SHP77 (cell line): Measurements from ENCODE around the gene ARHGEF12.

ENCODE experiments used
- DNase-seq, 2 experiments: peaks; one replicate each; lab custom pipeline; 2025; lab: John Stamatoyannopoulos, UW

ARHGEF12 gene

DNA sequence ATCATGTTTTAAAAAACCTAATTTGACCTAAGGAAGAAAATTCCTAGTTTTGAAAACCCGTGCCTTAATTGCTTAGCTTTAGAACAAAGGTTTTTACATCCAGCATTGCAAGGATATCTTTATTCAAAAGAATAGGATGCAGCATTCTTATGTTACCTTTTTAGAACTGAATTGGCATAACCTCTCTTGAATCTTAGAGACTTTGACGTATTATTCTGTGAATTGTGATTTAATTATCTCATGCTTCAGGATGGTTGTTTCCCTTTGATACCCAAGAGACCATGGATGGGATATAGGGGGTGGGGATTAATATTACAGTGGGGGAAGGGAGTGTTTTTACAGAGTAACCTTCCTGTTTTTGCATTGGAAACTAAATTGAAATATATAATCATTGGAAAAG lies 49.4 kb downstream of the ARHGEF12 start:
- DNase-seq: no peak

DNA sequence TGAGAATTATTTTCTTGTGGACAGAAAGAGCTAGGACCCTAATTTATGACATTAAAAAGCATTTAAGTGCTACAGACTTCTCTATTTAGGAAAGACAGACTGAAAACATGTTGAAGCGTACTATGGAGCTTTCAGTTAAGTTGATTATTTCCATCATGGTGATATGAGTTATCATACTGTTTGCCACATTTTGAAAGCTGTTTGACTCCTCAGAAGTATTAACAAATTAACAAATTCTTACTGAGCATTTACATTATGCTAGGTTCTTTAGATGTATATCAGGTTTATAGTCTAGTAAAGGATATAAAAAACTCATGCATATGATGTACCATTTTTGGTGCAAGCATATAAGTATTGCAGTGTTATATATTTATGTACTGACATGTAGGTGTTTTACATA lies 50.1 kb downstream of the ARHGEF12 start:
- DNase-seq: no peak

DNA sequence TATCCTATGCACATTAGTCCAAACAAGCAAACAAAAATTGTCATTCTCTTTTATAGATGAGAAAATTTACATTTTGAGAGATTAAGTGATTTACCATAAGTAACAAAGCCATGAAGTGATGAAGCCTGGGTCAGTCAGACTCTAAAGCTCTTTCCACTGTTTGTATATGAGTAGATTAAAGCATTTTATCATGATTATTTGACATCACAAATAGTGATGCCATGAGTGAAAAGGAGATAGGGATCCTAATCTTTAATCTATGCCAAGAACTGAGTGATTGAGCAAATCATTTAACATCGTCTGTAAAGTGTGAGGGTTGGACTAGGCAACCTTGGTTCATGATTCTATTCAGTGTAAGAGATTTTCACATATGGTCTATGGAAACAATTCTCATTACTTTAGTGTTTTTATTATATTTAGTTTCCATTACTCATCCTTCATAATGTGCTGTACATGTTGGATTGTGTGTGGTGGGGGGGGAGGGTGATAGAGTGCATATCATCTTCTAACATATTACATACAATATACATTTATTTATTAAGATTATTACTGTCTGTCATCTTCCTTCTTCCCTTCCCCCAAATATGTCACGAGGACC lies 50.7 kb downstream of the ARHGEF12 start:
- no peak for DNase-seq

DNA sequence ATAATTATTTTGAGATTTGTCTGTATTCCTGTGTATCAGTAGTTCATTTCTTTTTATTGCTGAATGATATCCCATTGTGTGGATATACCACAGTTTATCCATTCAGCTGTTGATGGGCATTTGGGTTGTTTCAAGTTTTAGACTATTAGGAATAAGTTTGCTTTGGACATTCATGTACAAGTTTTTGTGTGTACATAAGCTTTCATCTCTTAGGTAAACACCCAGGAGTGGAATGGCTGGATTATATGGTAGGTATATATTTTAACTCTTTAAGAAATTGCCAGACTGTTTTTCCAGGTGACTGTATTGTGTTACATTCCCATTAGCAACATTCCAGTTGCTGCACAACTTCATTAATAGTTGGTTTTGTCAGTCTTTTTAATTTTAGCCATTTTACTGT lies 52.0 kb downstream of the ARHGEF12 start:
- DNase-seq: no peak

DNA sequence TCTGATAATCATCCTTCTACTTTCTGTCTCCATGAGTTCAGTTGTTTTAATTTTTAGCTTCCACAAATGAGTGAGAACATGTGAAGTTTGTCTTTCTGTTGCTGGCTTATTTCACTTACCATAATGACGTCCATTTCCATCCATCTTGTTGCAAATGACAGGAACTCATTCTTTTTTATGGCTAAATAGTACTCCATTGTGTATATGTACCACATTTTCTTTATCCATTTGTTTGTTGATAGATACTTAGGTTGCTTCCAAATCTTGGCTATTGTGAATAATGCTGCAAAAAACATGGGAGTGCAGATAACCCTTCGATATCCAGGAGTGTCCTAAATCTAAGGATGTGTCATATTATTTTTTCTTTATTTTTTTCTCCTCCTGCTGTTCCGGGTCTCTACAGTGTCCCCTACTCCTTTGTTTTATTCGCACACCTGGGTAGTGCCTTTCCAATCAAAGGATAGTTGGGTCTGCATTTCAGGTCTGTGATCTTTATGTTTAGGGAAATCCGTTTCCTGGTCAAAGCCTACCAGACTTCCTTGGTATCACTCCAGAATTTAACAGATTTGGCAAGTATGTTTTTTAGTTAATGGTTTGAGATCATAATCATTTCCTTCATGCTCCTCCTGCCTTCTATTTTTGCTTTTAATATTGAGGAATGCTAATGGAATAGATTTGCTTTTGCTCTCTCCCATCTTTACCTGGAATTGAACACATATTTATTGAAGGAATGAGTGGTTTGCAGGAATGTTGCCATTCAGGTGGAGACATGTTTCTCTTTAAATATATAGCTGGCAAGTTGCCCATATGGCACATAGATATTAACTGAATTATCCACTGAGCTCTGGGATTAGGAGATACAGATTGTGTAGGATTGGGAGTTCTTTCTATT lies 53.7 kb downstream of the ARHGEF12 start:
- DNase-seq: no peak

DNA sequence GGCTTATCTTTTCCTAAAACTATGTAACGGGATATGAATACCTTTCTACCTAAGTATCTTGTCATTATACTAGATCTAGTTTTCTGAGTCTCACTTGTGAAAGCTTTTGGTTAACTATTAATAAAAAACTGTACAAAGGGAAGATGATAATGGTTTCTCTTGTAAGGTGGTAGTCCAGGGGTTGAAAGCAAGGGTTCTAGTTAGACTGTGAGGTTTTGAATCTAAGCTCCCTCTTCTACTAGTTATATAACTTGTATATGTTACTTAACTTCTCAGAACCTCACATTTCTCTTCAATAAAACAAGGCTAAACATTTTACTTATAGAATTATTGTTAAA lies 54.3 kb downstream of the ARHGEF12 start:
- no peak for DNase-seq

DNA sequence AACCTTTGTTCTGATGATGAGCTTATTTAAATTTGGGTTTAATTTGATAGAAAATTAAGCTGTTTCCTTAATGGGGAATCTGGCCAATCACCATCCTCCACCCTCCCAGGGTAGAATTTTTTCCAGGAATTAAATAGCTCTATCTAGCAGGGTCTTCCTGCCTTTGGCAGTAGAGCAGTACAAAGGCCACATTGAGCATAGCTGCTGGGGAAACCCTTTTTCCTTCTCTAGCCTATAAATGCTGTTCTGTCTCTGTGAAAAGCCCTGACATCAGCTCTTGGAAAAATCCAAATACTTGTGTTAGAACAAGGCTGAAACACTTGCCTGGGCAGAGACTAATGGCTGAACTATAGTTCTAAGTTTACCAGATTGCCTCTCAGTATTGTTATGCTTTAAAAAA lies 55.1 kb downstream of the ARHGEF12 start:
- DNase-seq: no peak

DNA sequence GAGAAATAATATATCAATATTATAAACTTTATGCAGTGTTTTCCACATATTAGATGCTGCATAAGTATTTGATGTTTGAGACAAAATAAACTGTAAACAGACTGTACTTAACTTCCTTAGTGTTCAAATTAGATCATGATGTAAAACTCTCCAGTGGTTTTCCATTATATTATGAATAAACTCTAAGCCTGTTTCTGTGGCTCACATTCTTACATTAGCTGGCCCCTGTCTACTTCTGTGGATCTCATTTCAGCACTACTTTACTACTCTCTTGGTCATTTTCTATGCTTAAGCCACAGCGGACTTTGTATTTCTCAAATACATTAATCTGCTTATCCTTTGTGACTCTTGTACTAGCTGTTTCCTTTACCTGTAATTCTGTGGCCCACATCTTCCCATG lies 55.6 kb downstream of the ARHGEF12 start:
- DNase-seq: no peak

DNA sequence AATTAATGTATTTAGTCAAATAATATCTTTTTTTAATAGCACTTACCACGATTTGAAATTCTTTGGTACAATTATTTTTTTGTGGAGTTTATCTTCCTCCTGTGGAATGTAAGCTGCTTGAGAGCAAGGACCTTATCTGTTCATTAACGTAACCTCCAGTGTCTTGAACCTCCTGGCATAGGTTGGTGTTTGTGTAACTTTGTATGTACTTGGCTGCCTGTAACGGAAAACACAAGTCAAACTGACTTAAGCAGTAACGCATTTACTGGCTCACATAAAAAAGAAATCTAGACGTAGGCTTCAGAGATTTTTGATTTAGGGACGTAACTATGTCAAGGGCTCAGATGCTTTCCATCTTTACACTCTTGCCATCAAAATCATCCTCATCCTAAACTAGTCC lies 56.1 kb downstream of the ARHGEF12 start:
- DNase-seq: no peak

DNA sequence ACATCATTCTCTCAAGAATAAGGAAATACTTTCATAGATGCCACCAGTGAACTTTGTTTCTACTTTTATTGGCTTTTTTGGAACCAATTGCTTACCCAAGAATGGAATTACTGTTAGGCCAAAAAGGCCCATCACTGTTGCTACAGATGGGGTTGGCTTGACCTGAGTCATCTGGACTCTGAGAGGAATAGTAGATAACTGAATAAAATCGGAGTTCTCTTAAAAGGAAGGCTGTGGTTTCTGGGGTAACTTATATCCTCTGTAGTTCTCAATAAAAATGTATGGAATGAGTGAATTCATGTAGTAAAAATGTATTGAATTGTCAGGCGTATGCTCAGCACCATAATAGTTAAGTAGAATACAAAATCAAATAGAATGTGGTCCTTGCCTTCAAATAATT lies 56.6 kb downstream of the ARHGEF12 start:
- no peak for DNase-seq

DNA sequence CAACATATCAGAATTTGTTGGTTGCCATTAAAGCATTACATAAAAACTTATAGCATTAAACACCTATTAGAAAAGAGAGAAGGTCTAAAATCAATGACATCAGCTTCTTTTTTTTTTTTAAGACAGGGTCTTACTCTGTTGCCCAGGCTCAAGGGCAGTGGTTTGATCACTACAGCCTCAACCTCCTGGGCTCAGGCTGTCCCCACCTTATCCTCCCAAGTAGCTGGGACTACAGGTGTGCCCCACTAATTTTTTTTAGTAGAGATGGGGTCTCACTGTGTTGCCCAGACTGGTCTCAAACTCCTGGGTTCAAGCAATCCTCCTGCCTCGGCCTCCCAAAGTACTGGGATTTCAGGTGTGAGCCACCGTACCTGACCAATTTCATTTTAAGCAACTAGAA lies 57.9 kb downstream of the ARHGEF12 start:
- no peak for DNase-seq

DNA sequence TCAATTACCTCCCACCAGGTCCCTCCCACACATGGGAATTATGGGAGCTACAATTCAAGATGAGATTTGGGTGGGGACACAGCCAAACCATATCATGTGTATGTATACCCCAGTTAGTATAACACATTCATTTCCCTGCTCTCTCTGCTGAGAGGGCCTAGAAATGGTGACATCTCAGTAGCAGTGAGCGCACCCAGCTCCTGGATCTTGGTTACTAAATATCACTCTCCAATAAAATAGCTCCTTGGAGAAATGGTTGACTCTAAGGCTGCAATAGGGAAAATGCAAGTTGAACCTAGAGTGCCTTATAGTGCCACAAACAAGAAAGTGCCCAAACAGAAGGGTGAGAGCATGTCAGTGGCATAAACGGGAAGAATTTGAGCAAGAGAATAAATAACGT lies 59.6 kb downstream of the ARHGEF12 start:
- DNase-seq: no peak

DNA sequence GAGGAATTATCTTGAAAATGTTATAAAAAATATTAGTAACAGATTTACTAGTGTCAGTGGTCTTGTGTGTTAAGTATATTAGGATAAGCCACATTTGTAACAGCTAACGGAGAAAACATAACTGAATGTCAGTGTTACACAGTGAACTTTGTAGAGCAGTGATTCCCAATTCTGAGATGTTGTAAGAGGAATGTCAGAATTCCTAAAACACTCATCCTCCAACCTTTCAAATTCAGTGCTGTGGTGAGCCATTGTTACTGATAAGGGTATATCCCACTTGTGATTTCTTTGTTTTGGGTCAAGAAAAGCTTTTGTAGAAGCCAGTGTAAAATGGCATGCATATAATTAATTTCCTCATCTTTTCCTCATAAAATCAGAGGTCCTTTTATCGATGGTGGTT lies 61.9 kb downstream of the ARHGEF12 start:
- DNase-seq: no peak

DNA sequence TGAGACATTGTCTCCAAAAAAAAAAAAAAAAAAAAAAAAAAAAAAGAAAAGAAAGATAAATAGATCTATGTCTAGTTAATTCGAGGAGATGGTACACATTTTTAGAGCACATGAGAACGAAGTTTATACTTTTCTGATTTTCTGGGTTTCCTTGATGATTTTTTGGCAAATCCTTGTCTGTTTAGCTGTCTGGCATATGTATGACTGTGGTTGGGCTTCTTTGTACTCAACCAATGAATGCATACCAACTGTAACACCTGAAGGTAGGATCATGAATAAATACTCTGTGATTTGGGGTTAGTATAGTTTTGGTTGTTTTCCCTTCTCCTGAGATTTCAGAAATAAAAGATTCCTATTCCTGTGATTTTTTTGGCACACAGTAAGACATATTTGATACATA lies 63.1 kb downstream of the ARHGEF12 start:
- DNase-seq: no peak

DNA sequence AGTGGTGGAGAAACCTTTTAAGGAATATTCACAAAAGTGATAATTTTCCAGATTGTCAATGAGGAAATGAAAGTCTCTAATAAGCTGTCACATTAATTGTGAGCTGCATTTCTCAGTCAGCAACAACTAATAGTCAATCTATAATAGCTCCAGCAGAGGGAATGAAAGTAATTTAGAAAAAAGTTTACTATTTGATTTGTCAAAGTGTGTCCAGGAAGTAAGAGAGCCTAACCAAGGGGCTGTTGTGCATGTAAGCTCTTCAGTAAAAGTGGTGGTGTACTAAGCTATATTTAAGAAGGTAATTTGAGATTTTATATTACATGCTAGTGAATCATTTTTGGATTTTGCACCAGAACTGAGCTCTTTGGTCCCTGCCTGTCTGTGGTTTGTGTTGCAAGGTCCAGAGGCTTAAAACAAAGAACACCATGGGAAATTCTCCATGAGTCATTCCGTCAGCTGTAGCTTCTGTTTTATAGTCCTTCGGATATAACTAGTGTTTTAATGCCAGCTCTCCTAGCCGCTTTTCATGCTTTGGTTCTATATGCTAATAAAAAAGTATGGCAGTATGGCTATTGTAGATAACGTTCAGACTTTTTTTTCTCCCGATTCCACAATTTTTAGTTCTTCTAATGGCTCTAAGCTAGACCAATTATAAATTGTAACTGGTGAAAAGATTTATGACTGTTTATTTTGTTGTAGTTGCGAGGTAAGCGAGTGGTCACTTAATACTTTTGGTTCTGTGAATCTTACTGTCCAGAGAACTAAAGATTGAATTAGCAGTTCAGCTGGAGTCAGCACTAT lies 64.6 kb downstream of the ARHGEF12 start:
- DNase-seq: peak; percentile 20 to 47

DNA sequence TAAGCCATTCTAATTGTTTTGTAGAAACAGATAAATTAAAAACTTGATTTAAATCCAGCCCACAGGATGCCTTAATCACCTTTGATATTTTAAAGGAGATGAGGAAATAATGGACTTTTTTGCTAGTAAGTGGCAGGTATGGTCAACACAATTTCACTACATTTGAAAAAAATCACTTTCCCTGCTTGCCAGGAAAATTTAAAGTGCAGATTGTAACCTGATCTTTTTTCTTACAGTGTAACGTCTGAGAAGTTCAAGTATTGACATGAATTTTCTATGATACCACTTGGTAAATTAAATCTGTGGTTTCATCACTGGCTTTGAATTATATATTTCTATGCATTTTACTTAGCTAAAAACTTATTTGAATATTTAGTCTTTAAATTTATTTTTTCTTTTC lies 65.3 kb downstream of the ARHGEF12 start:
- no peak for DNase-seq

DNA sequence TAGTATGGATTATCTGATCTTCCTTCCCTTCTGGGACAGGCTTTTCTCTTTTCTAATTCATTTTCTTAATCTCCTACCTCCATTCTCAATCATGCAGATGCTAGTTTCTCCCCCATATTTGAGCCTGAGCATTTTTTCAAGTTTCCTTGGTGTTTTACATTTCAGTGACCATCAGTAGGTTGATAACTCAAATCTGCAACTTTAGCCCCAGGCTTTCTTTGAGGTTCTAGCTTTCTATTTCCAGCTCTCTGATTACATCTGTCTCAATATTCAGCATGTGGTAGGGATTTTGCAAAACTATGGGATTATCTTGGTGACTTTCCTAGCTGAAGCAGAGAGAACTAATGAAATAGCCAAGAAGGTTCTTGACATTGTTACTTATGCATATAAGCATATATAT lies 67.8 kb downstream of the ARHGEF12 start:
- no peak for DNase-seq

DNA sequence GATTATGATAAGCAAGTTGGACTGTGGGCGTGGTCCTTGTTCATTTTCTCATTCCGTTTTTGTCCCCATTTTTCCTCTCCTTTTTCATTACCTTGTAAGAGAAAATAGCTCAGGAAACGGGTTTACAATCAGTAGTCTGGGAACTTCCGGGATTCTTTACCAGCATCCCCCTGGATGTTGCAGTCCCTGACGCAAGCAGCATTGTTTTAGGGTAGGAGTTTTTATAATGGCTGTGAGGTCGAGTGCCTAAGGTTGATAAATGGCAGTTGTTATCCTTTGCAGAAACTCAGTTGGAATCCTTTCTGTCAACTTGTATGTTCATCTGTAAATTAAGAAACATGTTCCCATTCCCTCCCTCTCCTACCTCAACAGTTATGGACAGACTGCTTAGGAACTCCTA lies 68.3 kb downstream of the ARHGEF12 start:
- DNase-seq: no peak

DNA sequence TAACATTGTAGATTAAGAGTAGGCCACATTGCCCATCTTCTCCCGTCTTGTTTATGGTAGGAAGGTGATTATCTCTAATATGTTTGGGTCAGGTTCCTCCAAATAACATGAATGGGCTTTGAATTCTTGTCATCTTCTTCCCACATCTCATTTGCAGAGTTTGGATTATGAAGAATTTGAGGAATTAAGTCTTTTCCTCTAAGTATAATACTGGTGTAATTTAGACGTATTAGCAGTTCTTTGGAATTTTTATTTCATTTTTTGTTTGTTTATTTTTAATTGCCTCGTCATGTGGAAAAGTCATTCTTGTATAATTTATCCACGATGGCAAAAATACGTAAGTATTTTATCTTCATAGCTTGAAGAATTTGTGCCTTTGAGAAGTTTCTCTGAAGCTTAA lies 73.4 kb downstream of the ARHGEF12 start:
- DNase-seq: no peak

DNA sequence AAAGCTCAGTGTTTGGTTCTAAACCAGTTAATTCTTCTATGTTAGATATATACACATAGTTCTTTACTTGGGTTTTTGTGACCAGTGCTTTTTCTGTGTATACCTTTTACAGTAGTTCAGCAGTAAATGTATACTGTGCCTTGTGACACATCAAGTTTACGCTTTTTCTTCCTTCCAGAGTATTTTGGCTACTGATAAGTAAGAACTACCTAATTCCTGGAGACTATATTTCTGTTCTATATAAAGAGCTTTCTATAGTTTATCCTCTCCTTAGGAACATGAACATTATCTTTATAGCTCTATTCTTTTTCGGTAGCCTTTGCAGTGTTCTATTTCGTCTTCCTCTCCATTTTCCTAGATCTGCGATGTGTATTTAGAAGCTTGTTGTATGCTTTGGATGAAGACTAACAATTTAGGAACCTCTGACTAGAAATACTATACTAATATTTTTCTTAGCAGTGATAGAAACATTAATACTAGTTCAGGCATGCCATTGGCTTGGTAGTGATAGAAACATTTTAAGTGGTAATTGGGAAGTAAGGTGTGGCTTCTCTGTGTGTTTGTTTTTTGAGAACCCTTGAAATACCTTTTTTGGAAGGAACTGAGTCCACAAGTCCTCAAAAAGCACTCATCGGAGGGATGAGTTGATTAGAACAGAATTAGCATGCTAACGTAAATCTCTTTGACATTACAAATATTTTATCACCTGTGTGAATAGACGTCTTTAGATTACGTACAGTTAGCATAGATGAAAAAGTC lies 74.6 kb downstream of the ARHGEF12 start:
- DNase-seq: no peak

DNA sequence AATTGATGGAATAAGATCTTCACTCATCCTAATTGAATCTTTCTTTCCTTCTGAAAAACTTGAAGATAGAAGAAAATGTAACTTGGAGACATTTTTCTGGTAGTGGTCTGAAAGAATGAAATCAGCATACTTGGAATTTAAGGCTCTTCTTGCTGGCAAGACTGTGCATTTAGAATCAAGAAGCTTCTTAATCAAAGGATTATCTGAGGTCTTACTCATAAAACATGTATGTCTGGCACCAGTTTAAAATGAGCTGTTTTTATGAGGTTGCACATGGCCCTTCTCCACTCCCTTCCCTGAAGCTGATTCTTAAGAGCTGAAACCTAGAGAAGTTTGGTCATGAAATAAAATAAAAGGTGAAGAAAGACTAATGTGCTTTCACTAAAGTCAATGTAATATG lies 77.3 kb downstream of the ARHGEF12 start:
- no peak for DNase-seq

DNA sequence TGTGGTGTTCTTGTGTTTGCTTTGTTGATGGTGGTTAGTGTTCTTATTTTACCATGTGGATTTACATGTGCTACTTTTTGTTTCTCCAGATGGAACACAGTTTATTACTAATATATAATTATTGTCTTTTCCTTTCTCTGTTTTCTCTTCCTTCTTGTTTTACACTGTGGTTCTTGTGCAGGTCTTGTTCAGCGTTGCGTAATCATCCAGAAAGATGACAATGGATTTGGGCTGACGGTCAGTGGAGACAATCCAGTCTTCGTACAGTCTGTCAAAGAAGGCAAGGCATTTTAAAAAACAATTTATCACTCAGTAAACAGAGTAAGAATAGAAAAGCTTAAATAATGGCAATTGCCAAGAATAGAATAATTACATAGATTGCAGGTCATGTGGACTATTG lies 84.4 kb downstream of the ARHGEF12 start:
- DNase-seq: no peak
